Measurements from ENCODE around the gene STXBP6. TPM values are rescaled to one million over a fixed set of nuclear protein-coding genes. Genes with fewer than 3 reads are reported as not detected.

The STXBP6 gene
- total RNA-seq, 1 donor, result 0.27 TPM

DNA sequence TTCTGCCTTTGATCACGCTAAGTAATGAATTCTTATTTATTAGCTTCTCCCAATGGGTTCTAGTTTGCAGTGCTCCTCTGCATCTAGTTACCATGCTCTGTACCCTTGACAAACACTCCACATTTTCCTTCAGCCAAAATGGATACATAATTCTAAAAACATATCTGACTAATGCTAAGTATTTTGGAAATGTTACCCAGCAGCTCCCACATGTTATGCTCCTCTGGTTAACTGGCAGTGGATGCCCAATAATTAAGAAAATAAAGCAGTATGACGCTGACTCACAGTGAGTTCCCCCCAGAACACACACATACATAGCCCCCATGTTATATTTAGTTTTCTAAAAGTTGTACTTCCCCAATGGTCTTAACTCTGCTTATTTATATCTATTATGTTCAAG lies 74.6 kb downstream of the STXBP6 start:
- no peak for DNase-seq (ENCODE audit: low read depth)
- H3K4me3 ChIP-seq (ENCODE audit: low read depth, low read length), result no peak overlapping the region
- TF ChIP-seq CTCF (IDR thresholded peaks at IDR 0.05; ENCODE audit: insufficient read depth, low read length), result no peak

- DNase-seq (ENCODE audit: low read depth), result no peak
- H3K4me3 ChIP-seq (ENCODE audit: low read depth, low read length), result no peak overlapping the region
- TF ChIP-seq CTCF (IDR thresholded peaks at IDR 0.05; ENCODE audit: insufficient read depth, low read length), result no peak
These were observed 75.2 kb downstream of the STXBP6 start for GRCh38 chr14:24974591-24975374.

- no peak for DNase-seq (ENCODE audit: low read depth)
- H3K4me3 ChIP-seq (ENCODE audit: low read depth, low read length), result no peak overlapping the region
- no peak for TF ChIP-seq CTCF (IDR thresholded peaks at IDR 0.05; ENCODE audit: insufficient read depth, low read length)
These were observed 77.1 kb downstream of the STXBP6 start for GRCh38 chr14:24972844-24973243.

DNA sequence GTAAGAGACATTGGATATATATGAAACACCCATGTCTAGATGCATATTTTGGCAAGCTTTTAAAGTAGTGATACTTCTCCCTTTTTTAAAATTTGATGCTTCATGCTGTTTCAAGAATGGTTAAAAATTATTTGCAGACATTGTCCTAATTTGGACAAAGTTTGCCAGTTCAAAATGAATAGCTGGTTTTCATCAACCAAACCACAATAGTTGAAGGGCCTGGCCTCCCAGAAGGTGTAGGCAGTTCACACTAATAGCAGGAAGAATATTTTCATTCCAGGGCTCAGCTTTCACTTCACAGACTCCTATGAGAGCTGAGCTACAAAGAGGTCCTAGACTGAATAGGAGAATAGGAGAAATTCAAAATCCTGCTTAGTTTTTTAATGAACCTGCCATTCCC lies 78.7 kb downstream of the STXBP6 start:
- no peak for TF ChIP-seq CTCF (IDR thresholded peaks at IDR 0.05; ENCODE audit: insufficient read depth, low read length)
- H3K4me3 ChIP-seq (ENCODE audit: low read depth, low read length), result no peak overlapping the region
- DNase-seq (ENCODE audit: low read depth), result no peak

DNA sequence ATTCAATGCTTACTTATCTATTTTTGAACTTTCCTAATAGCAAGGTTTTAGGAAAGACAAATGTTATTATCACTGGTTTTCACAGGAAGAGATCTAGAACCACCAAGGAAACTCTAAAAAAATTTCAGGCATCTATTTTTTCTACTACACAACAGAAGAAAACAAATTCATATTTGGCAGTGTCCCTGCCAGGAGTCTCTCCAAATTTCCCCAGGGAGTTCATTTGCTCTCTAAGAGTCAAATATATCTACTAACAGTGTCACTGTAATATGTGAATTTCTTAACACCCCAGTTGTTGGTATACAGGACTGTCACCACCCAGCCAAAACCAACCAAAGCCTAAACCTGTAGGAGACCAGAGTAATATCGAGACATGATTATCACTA lies 83.4 kb downstream of the STXBP6 start:
- no peak for DNase-seq (ENCODE audit: low read depth)
- TF ChIP-seq CTCF (IDR thresholded peaks at IDR 0.05; ENCODE audit: insufficient read depth, low read length), result no peak
- H3K4me3 ChIP-seq (ENCODE audit: low read depth, low read length), result no peak overlapping the region

DNA sequence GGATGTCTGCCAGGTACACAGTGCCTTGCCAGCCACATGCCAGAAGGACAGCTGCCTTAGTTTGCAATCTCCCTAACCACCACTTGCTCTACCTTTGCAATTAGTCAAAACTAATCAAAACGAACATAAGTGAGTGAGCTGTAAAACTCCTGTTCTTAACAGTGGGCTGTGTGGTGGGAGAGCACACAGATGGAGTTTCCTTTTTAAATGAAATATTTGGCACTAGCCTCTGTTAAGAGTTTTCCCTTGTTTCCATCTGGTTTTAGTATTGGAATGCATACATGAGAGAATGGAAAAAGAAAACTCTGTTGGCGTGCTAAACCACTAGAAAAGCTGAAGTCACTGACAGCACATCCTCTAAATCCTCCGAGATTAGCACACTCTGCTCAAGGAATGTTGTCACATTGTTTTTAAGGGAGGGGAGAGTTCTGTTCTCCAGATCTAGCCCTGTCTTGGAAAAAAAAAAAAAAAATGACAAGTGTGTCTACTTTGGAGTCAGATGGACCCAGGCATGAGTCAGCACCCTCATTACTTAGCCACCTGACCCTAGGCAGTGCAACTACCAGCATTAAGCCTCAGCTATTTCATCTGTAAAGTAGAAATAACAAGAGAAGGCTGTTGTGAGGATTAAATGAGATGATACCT lies 83.9 kb downstream of the STXBP6 start:
- no peak overlapping the region for H3K4me3 ChIP-seq (ENCODE audit: low read depth, low read length)
- peak; percentile 93 for DNase-seq (ENCODE audit: low read depth)
- TF ChIP-seq CTCF (IDR thresholded peaks at IDR 0.05; ENCODE audit: insufficient read depth, low read length), result no peak
